ENCODE results near the gene UBAP1. TPM values are rescaled to one million over a fixed set of nuclear protein-coding genes. Genes with fewer than 3 reads are reported as not detected.

Gene UBAP1
- total and polyA plus RNA-seq, 9 of the 15 experiments (the other 6 are each of a cell fraction or from before 2014, with no cell fraction given), result 1.3 to 33.4 (median 16.5) TPM

DNA sequence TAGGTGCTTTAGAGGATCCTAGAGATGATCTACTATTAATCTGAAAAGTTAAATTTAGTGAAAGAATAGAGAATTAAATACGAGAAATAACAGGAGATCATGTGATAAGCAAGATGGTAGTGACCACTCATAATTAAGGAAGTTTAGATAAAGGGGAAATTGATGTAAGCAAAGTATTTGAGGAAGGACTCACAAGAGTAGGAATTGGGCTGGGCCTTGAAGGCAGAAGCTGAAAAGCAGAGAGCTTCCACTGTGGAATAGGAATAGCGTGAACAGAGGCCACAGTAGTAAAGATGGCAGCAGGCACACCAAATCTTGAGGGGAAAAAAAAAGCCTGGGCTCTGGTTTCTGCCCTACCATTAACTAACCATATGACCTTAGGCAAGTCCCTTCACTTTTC lies 112.2 kb downstream of the UBAP1 start:
- H4K20me1 ChIP-seq (replicated peaks; ENCODE audit: control insufficient read depth, insufficient read depth, low read length), result no peaks in the 10 kb centered on the region
- FAIRE-seq, result no peak
- WGBS (ENCODE audit: insufficient coverage, low coverage, missing lambda C conversion rate), result 63% methylated on average over 2 of the region's 2 CpGs
- 0 out of 3 replicates have a peak, but pooled peaks cover 7% of the 10 kb centered on the region for H3K36me3 ChIP-seq (ENCODE audit: control insufficient read depth, insufficient read depth, low read length)
- TF ChIP-seq ELF4 (CRISPR knock-in tag; IDR thresholded peaks at IDR 0.05) (no peak), FIP1L1 (IDR thresholded peaks at IDR 0.05; ENCODE audit: low read depth, low read length, poor library complexity, severe bottlenecking) (no peak), ZNF717 (CRISPR knock-in tag; IDR thresholded peaks at IDR 0.05) (no peak), MXI1 (IDR thresholded peaks at IDR 0.05; ENCODE audit: low read depth, low read length) (no peak), POLR2A (conservative IDR thresholded peaks at IDR 0.05) (no peak), TCF3 (CRISPR knock-in tag; IDR thresholded peaks at IDR 0.05) (no peak)
- TF ChIP-seq, protein P1, sequence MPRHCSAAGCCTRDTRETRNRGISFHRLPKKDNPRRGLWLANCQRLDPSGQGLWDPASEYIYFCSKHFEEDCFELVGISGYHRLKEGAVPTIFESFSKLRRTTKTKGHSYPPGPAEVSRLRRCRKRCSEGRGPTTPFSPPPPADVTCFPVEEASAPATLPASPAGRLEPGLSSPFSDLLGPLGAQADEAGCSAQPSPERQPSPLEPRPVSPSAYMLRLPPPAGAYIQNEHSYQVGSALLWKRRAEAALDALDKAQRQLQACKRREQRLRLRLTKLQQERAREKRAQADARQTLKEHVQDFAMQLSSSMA (CRISPR knock-in tag; IDR thresholded peaks at IDR 0.05), result no peak
- TF ChIP-seq, protein P2, sequence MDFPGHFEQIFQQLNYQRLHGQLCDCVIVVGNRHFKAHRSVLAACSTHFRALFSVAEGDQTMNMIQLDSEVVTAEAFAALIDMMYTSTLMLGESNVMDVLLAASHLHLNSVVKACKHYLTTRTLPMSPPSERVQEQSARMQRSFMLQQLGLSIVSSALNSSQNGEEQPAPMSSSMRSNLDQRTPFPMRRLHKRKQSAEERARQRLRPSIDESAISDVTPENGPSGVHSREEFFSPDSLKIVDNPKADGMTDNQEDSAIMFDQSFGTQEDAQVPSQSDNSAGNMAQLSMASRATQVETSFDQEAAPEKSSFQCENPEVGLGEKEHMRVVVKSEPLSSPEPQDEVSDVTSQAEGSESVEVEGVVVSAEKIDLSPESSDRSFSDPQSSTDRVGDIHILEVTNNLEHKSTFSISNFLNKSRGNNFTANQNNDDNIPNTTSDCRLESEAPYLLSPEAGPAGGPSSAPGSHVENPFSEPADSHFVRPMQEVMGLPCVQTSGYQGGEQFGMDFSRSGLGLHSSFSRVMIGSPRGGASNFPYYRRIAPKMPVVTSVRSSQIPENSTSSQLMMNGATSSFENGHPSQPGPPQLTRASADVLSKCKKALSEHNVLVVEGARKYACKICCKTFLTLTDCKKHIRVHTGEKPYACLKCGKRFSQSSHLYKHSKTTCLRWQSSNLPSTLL (IDR thresholded peaks at IDR 0.05), result no peak
- in situ Hi-C loops (cut with MboI) (no loop called here), intact Hi-C loops (cut with micrococcal nuclease) (no loop called here)
- no peak overlapping the region for H3K4me3 ChIP-seq
- no peak overlapping the region for H3K4me2 ChIP-seq (ENCODE audit: insufficient read depth, low read length)
- H3K4me1 ChIP-seq (replicated peaks in 1 of 2; ENCODE audit: control insufficient read depth in 2 of 2, insufficient read depth in 2 of 2, low read length in 2 of 2), result no peaks in the 10 kb centered on the region
- CTCF ChIA-PET (ENCODE audit: low intra/inter-chr PET ratio), result no interaction called here
- no peaks in the 10 kb centered on the region for H3K9me1 ChIP-seq (ENCODE audit: control insufficient read depth, insufficient read depth, low read length)
- no peak for ATAC-seq
- POLR2A ChIA-PET, result no interaction called here
- H3K9me3 ChIP-seq (replicated peaks; ENCODE audit: control insufficient read depth, insufficient read depth, low read depth, low read length), result no peaks in the 10 kb centered on the region
- no peak for DNase-seq (ENCODE audit: extremely low read depth in 1 of 4, low spot score in 3 of 4)
- no peak overlapping the region for H2AFZ ChIP-seq (ENCODE audit: low read depth, low read length)
- H3K27ac ChIP-seq (ENCODE audit: extremely low read depth, low read depth, low read length), result no peak overlapping the region
- H3K9ac ChIP-seq (ENCODE audit: insufficient read depth in 1 of 2, low read depth in 2 of 2, low read length in 2 of 2), result no peak overlapping the region
- no TSS peak for BruUV-seq (replicated peaks)
- no peaks in the 10 kb centered on the region for H3K27me3 ChIP-seq (ENCODE audit: control insufficient read depth in 2 of 2, insufficient read depth in 2 of 2, low read length in 2 of 2)
- no peaks in the 10 kb centered on the region for H3K79me2 ChIP-seq (ENCODE audit: control insufficient read depth, insufficient read depth, low read length)
